ENCODE data around the gene MRO.

DNA sequence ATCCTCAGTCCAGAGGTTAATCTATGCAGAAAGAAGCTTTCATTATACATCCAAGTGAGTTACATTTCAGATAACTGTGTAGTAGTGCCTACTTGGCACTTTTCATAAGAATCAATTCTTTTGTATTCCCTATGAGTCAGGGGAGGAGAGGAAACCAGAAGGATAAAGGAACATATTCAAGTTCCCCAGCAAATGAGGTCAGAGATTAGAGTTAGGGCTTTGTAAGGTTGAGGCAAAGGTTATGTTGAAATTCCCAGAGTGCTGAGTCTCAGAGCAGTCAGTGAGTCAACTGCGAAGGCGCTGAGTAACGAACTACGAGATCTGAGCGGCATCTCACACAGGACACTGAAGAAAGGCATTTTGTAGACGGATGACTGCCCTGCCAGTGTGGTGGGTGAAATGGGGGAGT is 34.1 kb upstream of the MRO start:
- TF ChIP-seq ARNTL (CRISPR knock-in tag; IDR thresholded peaks at IDR 0.05; ENCODE audit: borderline replicate concordance, low read depth) (no peak), TCF4 (CRISPR knock-in tag; IDR thresholded peaks at IDR 0.05; ENCODE audit: borderline replicate concordance) (no peak), ESRRG (CRISPR knock-in tag; IDR thresholded peaks at IDR 0.05) (no peak), CREB5 (CRISPR knock-in tag; IDR thresholded peaks at IDR 0.05; ENCODE audit: low read depth) (no peak), SNAI2 (CRISPR knock-in tag; IDR thresholded peaks at IDR 0.05) (no peak), TSHZ2 (CRISPR knock-in tag; IDR thresholded peaks at IDR 0.05) (no peak), OSR1 (CRISPR knock-in tag; IDR thresholded peaks at IDR 0.05) (no peak), BACH2 (CRISPR knock-in tag; IDR thresholded peaks at IDR 0.05; ENCODE audit: borderline replicate concordance) (no peak)
